Fibroblast of villous mesenchyme (primary cell): ENCODE measurements around the gene SRCIN1. TPM values are rescaled to one million over a fixed set of nuclear protein-coding genes. Genes with fewer than 3 reads are reported as not detected.
"Not testable (repeated sequence)": the region's sequence is repeated elsewhere in the genome, so short reads cannot be mapped to it uniquely, and the experiment has no call there.

Source experiments
- DNase-seq: peaks from one replicate; pipeline ENCODE4 v3.0.0-alpha.2; 2010; ENCODE audit warnings: low read depth
- H3K4me3 ChIP-seq: 2 replicates; pipeline ENCODE4 v1.5.1; 2011; ENCODE audit warnings: low read depth, mild to moderate bottlenecking, low read length
- CTCF ChIP-seq: IDR thresholded peaks from 2 replicates; pipeline ENCODE4 v1.5.1; 2012; ENCODE audit warnings: low read depth, mild to moderate bottlenecking, low read length; ENCODE audit not compliant: insufficient read depth
- total RNA-seq: library from RNA; depleted of rRNA; stranded (reverse); fragments of >200 nt; gene quantifications from 2 replicates; pipeline ENCODE4 v1.2.3, GENCODE V29; 2012

The SRCIN1 gene
- total RNA-seq, 1 donor: not detected

DNA sequence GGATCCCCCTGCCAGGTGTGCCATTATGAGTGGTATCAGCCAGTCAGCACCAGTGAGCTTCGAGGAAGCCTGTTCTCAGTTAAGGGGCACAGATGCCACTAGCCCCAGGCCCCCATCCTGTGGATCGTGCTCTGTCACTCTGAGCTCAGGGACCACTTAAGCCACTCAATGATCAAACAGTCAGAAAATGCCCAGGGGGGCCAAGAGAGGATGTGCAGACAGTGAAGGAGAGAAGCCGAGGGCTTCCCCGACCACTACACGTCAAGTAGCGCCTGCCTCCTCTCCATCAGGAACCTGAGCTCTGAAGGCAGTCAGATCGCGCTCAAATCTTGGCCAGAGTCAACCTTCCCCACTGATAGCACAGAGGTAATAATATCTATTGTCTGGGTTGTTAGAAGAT is 79.2 kb downstream of the SRCIN1 start:
- DNase-seq, H3K4me3 ChIP-seq: not testable (repeated sequence)

GRCh38 chr17:38512473-38513058 is 93.2 kb downstream of the SRCIN1 start:
- no peak for DNase-seq
- H3K4me3 ChIP-seq: no peak overlapping the region
- TF ChIP-seq CTCF: no peak

DNA sequence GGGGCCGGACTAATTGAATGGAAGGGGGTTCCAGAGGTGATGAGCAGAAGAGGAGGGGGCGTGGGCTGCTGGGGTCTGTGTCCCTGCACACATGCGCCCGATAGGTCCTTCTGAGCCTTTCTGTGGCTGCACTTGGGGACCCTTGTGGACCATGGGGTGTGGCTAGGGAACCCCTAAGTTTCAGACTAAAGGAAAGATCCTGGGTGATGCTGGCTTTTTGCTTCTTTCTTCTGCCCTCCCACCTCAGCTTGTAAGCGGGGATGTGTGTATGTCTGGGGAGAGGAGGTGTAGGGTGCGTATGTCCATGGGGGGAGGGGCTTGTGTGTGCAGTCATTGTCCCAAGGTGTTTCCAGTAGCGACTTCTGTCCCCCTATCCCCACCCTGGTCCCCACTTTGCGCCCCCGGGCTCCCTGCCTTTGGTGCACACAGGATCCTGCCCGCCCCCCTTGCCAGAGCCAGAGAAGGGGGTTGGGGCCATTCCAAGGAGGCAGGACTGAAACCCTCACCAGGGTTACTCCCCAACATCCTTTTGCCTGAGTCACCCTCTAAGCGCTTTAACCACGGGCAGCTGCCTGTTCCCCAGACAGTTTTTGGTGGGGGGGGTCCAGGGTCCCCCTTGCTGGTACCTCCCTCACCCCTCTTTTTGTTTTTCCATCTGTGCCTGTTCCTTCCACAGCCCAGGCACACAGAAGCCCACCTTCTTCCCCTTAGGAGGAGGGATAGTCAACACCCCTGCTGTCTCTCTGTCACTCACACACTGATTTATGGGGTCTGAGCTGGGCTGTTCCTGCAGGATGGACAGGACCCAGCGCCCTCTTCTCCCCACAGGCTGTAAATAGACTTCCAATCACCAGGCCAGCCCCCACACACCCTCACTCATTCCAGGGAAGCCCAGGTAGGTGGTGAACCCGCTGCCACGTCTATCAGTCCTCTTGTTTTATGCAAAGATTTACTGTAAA is 94.3 kb downstream of the SRCIN1 start:
- no peak overlapping the region for H3K4me3 ChIP-seq
- peak; percentile 37 for DNase-seq
- TF ChIP-seq CTCF: no peak

GRCh38 chr17:38510421-38511149 is 95.2 kb downstream of the SRCIN1 start:
- H3K4me3 ChIP-seq: no peak overlapping the region
- no peak for DNase-seq
- no peak for TF ChIP-seq CTCF

GRCh38 chr17:38509772-38510420 is 95.9 kb downstream of the SRCIN1 start:
- TF ChIP-seq CTCF: no peak
- no peak overlapping the region for H3K4me3 ChIP-seq
- no peak for DNase-seq

DNA sequence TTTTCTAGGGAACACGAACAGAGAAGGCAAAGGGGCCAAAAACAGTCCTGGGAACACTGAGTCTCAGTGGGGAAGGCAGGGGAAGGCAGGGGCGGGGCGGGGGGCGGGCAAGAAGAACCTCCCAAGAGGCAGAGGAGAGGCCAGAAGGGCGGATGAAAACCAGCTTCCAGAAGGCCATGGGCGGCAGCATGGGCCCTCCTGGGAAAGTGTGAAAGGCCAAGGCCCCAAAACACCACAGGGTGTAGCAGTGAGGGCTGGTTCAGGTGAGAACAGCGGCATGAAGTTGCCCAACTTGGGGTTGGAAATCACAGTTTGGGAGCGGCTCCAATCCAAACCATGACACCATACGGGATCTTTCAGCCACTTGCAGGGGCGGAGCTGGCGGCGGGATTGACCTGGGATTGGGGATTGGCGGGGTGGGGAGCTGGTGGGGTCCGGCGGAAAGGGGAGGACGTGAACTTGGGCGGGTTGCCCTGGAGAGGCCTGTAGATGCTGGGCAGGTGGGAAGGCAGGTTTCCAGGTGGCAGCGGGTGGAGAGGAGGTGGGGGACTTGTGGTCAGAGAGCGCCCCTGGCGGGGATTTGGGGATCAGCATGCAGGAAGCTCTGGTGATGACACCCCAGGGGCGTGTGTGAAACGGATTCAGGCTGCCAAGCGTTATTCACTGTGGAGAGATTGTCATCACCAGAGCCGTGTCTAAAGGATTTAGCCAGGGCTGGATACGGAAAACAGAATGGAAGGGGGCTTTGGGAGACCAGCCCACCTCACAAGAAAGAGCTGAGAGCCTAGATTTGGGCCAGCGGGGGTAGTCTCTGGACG is 96.6 kb downstream of the SRCIN1 start:
- H3K4me3 ChIP-seq: no peak overlapping the region
- DNase-seq: peak; percentile 90
- TF ChIP-seq CTCF: peak; percentile 76
